Measurements from ENCODE around the gene SYT12. TPM values are rescaled to one million over a fixed set of nuclear protein-coding genes. Genes with fewer than 3 reads are reported as not detected.

SYT12 gene
- total and polyA plus RNA-seq, 2 of the 13 experiments (the other 11 are each of a cell fraction or from before 2014, with no cell fraction given) = 0.01 to 0.02 TPM

- TF ChIP-seq POGK (CRISPR knock-in tag; conservative IDR thresholded peaks at IDR 0.05) (no peak), ZNF605 (CRISPR knock-in tag; IDR thresholded peaks at IDR 0.05) (no peak), SSRP1 (CRISPR knock-in tag; IDR thresholded peaks at IDR 0.05) (no peak)
- H2AFZ ChIP-seq (ENCODE audit: low read length) = no peak overlapping the region
- H3K4me2 ChIP-seq (ENCODE audit: low read depth, low read length) = no peak overlapping the region
- FAIRE-seq (no peak), ATAC-seq (no peak), DNase-seq (ENCODE audit: low spot score) (no peak)
- H3K27ac ChIP-seq (ENCODE audit: extremely low read length, insufficient read depth, low read length) = no peak overlapping the region
- ChIA-PET POLR2A (no interaction called here), CTCF (ENCODE audit: low intra/inter-chr PET ratio, low total read pairs) (no interaction called here)
- no peaks in the 10 kb centered on the region for H3K4me1 ChIP-seq (ENCODE audit: insufficient read depth, low read length)
- H3K4me3 ChIP-seq (replicated peaks in 1 of 3; ENCODE audit: insufficient read depth in 1 of 3, low read depth in 2 of 3, low read length in 3 of 3) = no peak overlapping the region
- no peaks in the 10 kb centered on the region for H3K9me3 ChIP-seq (ENCODE audit: low read length)
- no peak overlapping the region for H3K9ac ChIP-seq (ENCODE audit: insufficient read depth, low read depth, low read length)
- no TSS peak for BruUV-seq (replicated peaks)
- 65% methylated on average over 23 of the region's 23 CpGs for WGBS (ENCODE audit: low lambda C conversion rate)
- H4K20me1 ChIP-seq (ENCODE audit: insufficient read depth, low read length) = no peaks in the 10 kb centered on the region
- in situ Hi-C loops (cut with HindIII; ENCODE audit: extremely low pct_ligation_motif_present, low pct_unique_long_range_greater_than_20kb) = no loop called here
- peaks cover 0 to 32% of the 10 kb centered on the region in 2 experiments; a peak in 4 of 5 replicates for H3K27me3 ChIP-seq (ENCODE audit: control insufficient read depth in 1 of 2, insufficient read depth in 2 of 2, low read length in 2 of 2)
- intact Hi-C loops (cut with micrococcal nuclease; ENCODE audit: unreplicated experiment) = no loop called here
- H3K36me3 ChIP-seq (replicated peaks in 1 of 2; ENCODE audit: control insufficient read depth in 1 of 2, insufficient read depth in 2 of 2, low read length in 2 of 2) = no peaks in the 10 kb centered on the region
- no peaks in the 10 kb centered on the region for H3K79me2 ChIP-seq (ENCODE audit: insufficient read depth, low read length)
These were observed 9.0 kb downstream of the SYT12 start for GRCh38 chr11:67031791-67032561.

- no peaks in the 10 kb centered on the region for H3K36me3 ChIP-seq (replicated peaks in 1 of 2; ENCODE audit: control insufficient read depth in 1 of 2, insufficient read depth in 2 of 2, low read length in 2 of 2)
These were observed 10.1 kb downstream of the SYT12 start for GRCh38 chr11:67032830-67033551.

More at GRCh38 chr11:67032830-67033551, 10.1 kb downstream of the SYT12 start:
- H3K9ac ChIP-seq (ENCODE audit: insufficient read depth, low read depth, low read length) = no peak overlapping the region
- WGBS (ENCODE audit: low lambda C conversion rate) = 31% methylated on average over 12 of the region's 12 CpGs
- no peak overlapping the region for H3K27ac ChIP-seq (ENCODE audit: extremely low read length, insufficient read depth, low read length)
- TF ChIP-seq ELF4 (CRISPR knock-in tag; IDR thresholded peaks at IDR 0.05; ENCODE audit: borderline replicate concordance) (no peak), ZKSCAN1 (IDR thresholded peaks at IDR 0.05; ENCODE audit: low read length) (peak; percentile 80)
- H4K20me1 ChIP-seq (ENCODE audit: insufficient read depth, low read length) = no peaks in the 10 kb centered on the region
- FAIRE-seq (no peak), ATAC-seq (peak; percentile 80), DNase-seq (ENCODE audit: low spot score) (no peak)
- H3K9me3 ChIP-seq (ENCODE audit: low read length) = no peaks in the 10 kb centered on the region
- H3K4me3 ChIP-seq (replicated peaks in 1 of 3; ENCODE audit: insufficient read depth in 1 of 3, low read depth in 2 of 3, low read length in 3 of 3) = no peak overlapping the region
- H3K27me3 ChIP-seq (ENCODE audit: control insufficient read depth in 1 of 2, insufficient read depth in 2 of 2, low read length in 2 of 2) = peaks cover 0 to 28% of the 10 kb centered on the region in 2 experiments; a peak in 4 of 5 replicates
- in situ Hi-C loops (cut with HindIII; ENCODE audit: extremely low pct_ligation_motif_present, low pct_unique_long_range_greater_than_20kb) = no loop called here
- H2AFZ ChIP-seq (ENCODE audit: low read length) = no peak overlapping the region
- POLR2A ChIA-PET = no interaction called here
- H3K79me2 ChIP-seq (ENCODE audit: insufficient read depth, low read length) = no peaks in the 10 kb centered on the region
- no TSS peak for BruUV-seq (replicated peaks)
- no peaks in the 10 kb centered on the region for H3K4me1 ChIP-seq (ENCODE audit: insufficient read depth, low read length)
- intact Hi-C loops (cut with micrococcal nuclease; ENCODE audit: unreplicated experiment) = no loop called here
- CTCF ChIA-PET (ENCODE audit: low intra/inter-chr PET ratio, low total read pairs) = no interaction called here
- no peak overlapping the region for H3K4me2 ChIP-seq (ENCODE audit: low read depth, low read length)

Data from HepG2 (cell line).